SK-N-MC (cell line): ENCODE results near the gene NDUFAF5.

Source experiments
- EZH2 ChIP-seq: fragments of 200-600 bp; sonication (generic); IDR thresholded peaks from one replicate; pipeline ENCODE4 v1.6.1; 2017; ENCODE audit warnings: antibody characterized with exemption
- FOXP2 ChIP-seq: optimal IDR thresholded peaks from 2 replicates; pipeline ENCODE3; 2011; ENCODE audit warnings: mild to moderate bottlenecking, moderate library complexity; ENCODE audit not compliant: insufficient read depth; ENCODE audit errors: extremely low read length, control extremely low read depth
- POLR2AphosphoS5 ChIP-seq: IDR thresholded peaks from 2 replicates; pipeline ENCODE4 v1.6.1; 2012; ENCODE audit warnings: mild to moderate bottlenecking, low read depth, low read length, borderline replicate concordance

- TF ChIP-seq FOXP2 (no peak), POLR2AphosphoS5 (no peak), EZH2 (no peak)
These were observed 39.6 kb downstream of the NDUFAF5 start for GRCh38 chr20:13824459-13824858.
